Natural killer cell treated with Interleukin-12 subunit alpha and Interleukin-12 subunit beta and Interleukin-15 and Interleukin-18, amount 100 ng/mL, for 72 hours (primary cell): Measurements from ENCODE around the gene SEC23IP. TPM values are rescaled to one million over a fixed set of nuclear protein-coding genes. Genes with fewer than 3 reads are reported as not detected.

Experiments
- ATAC-seq, 2 donors: fragments of 150-1000 bp; cut with Tn5 transposase in 1 of 2; sonication (Bioruptor Pico), chemical (Tn5 transposase) in 1 of 2; 2 replicates each; pipeline ENCODE4 v1.10.0; 2021
- DNase-seq: peaks from one replicate; pipeline ENCODE4 v3.0.0; 2022; ENCODE audit warnings: low spot score
- H3K27ac Mint-ChIP-seq, 2 donors: 1 replicate in 1 of 2; 2 replicates in 1 of 2; pipeline ENCODE4 v1.8.0; 2022; ENCODE audit warnings: mixed read lengths in 2 of 2, mild to moderate bottlenecking in 1 of 2, moderate library complexity in 1 of 2
- H3K27me3 Mint-ChIP-seq, 2 donors: 1 replicate in 1 of 2; 2 replicates in 1 of 2; pipeline ENCODE4 v1.8.0; 2022; ENCODE audit warnings: mixed read lengths in 2 of 2
- H3K36me3 Mint-ChIP-seq: one replicate; pipeline ENCODE4 v1.8.0; 2022; ENCODE audit warnings: mixed read lengths
- H3K4me1 Mint-ChIP-seq, 2 donors: 1 replicate in 1 of 2; 2 replicates in 1 of 2; pipeline ENCODE4 v1.8.0; 2022; ENCODE audit warnings: low read depth in 2 of 2, mixed read lengths in 2 of 2, mild to moderate bottlenecking in 1 of 2
- H3K4me3 Mint-ChIP-seq: one replicate; pipeline ENCODE4 v1.8.0; 2022; ENCODE audit warnings: mixed read lengths
- H3K9me3 Mint-ChIP-seq: 2 replicates; pipeline ENCODE4 v1.8.0; 2022; ENCODE audit warnings: mixed read lengths
- total RNA-seq, 2 donors: library from RNA; stranded (reverse); gene quantifications; one replicate each; pipeline ENCODE4 v1.2.3, GENCODE V29; 2022

Gene SEC23IP
- total RNA-seq, 2 donors from 2014 or later: 77.7 to 98.7 TPM

DNA sequence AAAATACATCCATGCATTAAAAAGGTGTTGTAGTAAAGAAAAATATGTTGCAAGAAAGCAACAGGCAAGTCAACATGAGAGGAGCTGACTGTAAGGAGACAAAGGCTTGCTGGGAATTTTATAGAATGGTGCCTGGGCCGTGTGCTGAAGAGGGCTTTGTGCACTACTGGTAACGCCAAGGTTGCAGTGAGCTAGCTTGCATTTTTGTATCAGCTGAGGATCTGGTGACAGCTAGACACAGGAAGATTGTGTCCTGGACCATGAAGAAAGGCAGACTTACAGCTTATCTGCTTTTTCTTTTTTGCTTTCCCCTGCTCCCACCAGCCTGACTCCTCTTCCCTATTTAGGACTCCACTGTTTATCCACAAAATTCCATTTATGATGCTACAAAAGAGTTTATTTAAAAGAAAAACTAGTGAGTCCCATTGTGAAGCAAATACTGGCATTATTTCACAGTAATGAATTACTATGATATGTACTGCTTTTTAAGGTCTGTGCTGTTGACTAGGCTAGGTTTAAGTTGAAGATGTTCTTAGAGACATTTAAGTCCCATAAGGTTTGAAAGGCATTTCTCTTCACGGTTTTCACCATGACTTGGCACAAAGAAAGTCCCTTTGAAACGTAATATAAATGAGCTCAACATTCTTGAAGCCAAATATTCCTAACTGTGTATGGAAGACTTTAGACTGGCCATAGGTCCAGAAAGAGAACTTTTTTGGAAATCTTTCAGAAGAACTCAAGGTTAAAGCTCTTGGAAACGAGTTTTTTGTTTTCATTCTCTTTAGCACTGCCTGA is 88.6 kb downstream of the SEC23IP start:
- Mint-ChIP-seq H3K4me3 (no peak overlapping the region), H3K36me3 (peaks cover 2% of the 10 kb centered on the region), H3K9me3 (no peaks in the 10 kb centered on the region), H3K4me1 (no peaks in the 10 kb centered on the region), H3K27ac (no peak overlapping the region), H3K27me3 (peaks cover 17 to 27% of the 10 kb centered on the region in 2 donors)
- ATAC-seq (no peak), DNase-seq (no peak)

DNA sequence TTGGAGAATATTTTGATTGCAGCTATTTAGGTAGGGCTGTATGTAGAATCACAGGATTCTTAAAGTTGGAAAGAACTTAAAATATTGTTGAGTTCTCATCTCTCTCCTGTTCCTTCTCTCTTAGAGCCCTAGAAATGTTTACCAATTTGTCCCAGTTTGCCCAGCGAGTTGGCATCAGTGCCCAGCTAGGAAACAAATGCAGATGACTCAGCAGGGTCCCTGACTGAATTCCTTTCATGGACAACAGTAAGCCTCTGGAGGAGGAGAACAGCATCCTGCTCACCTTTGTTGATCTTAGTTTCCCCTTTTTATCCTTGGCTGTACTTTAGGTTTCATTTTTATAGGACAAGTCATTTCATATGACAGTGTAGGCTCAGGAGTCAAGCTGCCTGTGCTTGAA is 89.3 kb downstream of the SEC23IP start:
- H3K4me1 Mint-ChIP-seq: no peaks in the 10 kb centered on the region
- ATAC-seq: no peak
- H3K36me3 Mint-ChIP-seq: peaks cover 5% of the 10 kb centered on the region
- H3K9me3 Mint-ChIP-seq: no peaks in the 10 kb centered on the region
- no peak overlapping the region for H3K4me3 Mint-ChIP-seq
- no peak for DNase-seq
- no peak overlapping the region for H3K27ac Mint-ChIP-seq
- peaks cover 16 to 20% of the 10 kb centered on the region in 2 donors for H3K27me3 Mint-ChIP-seq

DNA sequence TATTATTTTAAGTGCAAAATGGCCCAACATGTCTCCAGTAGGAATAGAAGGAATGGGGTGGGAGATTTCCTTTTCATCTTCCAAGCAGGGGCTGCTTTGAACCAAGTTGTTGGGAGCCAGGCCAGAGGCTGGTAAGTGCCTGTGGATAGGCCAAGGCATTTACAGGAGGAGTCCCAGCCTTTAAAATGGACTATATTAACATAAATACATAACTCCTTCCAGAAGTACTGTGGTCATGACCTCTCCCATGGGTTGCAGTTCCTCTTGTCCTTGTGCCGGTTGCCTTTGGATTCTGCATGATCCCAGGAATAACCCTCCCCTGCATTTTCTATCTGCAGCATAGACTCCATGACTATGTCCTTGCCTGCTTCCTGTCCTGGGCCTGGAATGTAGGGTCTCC is 95.8 kb downstream of the SEC23IP start:
- H3K36me3 Mint-ChIP-seq: peaks cover 5% of the 10 kb centered on the region
- ATAC-seq (no peak), DNase-seq (no peak)
- no peak overlapping the region for H3K27ac Mint-ChIP-seq
- peaks cover 21 to 22% of the 10 kb centered on the region in 2 donors for H3K27me3 Mint-ChIP-seq
- H3K4me1 Mint-ChIP-seq: no peaks in the 10 kb centered on the region
- no peaks in the 10 kb centered on the region for H3K9me3 Mint-ChIP-seq
- no peak overlapping the region for H3K4me3 Mint-ChIP-seq

DNA sequence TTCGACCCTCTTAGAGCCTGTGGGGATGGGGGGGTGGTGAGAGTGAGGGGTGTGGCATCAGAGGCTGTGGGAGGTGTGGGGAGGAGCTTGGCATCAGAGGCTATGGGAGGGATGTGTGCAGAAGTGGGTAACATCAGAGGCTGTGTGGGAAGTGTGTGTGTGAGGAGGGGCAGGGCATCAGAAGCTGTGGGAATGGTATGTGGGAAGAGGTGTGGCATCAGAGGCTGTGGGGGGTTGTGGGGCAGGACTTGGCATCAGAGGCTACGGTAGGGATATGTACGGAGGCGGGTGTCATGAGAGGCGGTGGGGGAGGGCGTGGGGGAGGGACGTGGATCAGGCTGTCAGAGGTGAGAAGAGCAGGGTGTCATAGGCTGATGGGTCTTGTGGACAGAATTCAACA is 97.4 kb downstream of the SEC23IP start:
- Mint-ChIP-seq H3K27me3 (peaks cover 24 to 35% of the 10 kb centered on the region in 2 donors), H3K4me1 (no peaks in the 10 kb centered on the region), H3K27ac (no peak overlapping the region), H3K36me3 (peaks cover 5% of the 10 kb centered on the region), H3K9me3 (no peaks in the 10 kb centered on the region), H3K4me3 (no peak overlapping the region)
- ATAC-seq: no peak
- no peak for DNase-seq

DNA sequence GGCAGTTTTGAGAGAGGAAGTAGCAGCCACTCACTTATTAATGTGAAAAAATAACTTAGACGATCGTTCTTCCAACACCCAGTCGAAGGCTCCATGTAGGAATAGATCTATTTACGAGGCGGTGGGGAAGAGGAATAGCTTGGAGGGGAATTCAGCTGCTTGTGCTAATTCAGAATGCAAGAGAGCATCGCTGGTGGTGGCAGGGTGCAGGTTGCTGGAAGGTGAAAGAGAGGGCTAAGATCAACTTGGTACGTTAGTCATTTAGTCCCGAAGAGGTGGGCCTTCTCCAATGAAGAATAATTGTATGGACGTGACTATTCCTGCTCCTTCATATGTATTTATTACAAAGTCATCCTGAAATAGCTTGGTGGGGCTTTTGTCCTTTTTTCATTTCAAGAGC is 98.5 kb downstream of the SEC23IP start:
- ATAC-seq (no peak), DNase-seq (no peak)
- peaks cover 13% of the 10 kb centered on the region for H3K36me3 Mint-ChIP-seq
- no peaks in the 10 kb centered on the region for H3K4me1 Mint-ChIP-seq
- H3K9me3 Mint-ChIP-seq: peaks cover 5% of the 10 kb centered on the region
- peaks cover 29 to 45% of the 10 kb centered on the region in 2 donors for H3K27me3 Mint-ChIP-seq
- no peak overlapping the region for H3K4me3 Mint-ChIP-seq
- no peak overlapping the region for H3K27ac Mint-ChIP-seq

DNA sequence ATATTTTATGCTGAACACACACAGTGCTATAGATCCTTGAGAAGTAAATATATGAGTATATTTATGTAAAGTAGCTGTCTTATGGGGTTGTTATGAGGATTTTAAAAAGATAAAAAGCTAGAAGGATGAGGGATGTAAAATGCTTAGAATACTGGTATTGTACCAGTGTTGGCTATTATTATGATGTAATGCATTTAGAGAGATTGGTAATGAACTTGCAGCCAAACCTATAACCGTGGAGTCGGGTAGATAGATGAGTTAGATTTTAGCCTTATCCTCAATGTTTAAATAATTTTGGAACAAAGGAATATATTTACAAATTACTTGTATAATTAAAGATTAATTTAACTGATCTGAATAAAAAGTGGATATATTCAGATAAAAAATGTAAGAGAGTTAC is 99.3 kb downstream of the SEC23IP start:
- ATAC-seq: no peak
- H3K4me3 Mint-ChIP-seq: no peak overlapping the region
- H3K9me3 Mint-ChIP-seq: peaks cover 8% of the 10 kb centered on the region
- no peak overlapping the region for H3K27ac Mint-ChIP-seq
- H3K4me1 Mint-ChIP-seq: no peaks in the 10 kb centered on the region
- peaks cover 14% of the 10 kb centered on the region for H3K36me3 Mint-ChIP-seq
- no peak for DNase-seq
- H3K27me3 Mint-ChIP-seq: peaks cover 28 to 52% of the 10 kb centered on the region in 2 donors

Other genes starting within 250 kb of the SEC23IP start
- gene BAG3, start 241.3 kb upstream of the SEC23IP start, total RNA-seq: 10 to 100 TPM; 10.5 to 12.7 TPM
- gene INPP5F, start 166.7 kb upstream of the SEC23IP start, total RNA-seq: 10 to 100 TPM in 1 of 2 donors, 1 to 10 TPM in 1; 6.7 to 15.4 TPM
- gene MCMBP, start 19.9 kb upstream of the SEC23IP start, total RNA-seq: 100 to 1,000 TPM; 120 to 134 TPM